Measurements from ENCODE around the gene LMF2. TPM values are rescaled to one million over a fixed set of nuclear protein-coding genes. Genes with fewer than 3 reads are reported as not detected.

Gene LMF2
- total RNA-seq, 1 experiment from 2014 or later: 37.3 TPM

- peak overlapping the region; percentile 77; the same call in 1 of the 2 replicates for H3K4me3 ChIP-seq
- peaks cover 60% of the 10 kb centered on the region for H3K4me1 ChIP-seq (replicated peaks; ENCODE audit: insufficient read depth)
- peaks cover 47% of the 10 kb centered on the region for H3F3A ChIP-seq (ENCODE audit: insufficient read depth, low read depth)
- H3K36me3 ChIP-seq (ENCODE audit: low read depth): no peaks in the 10 kb centered on the region
- peaks cover 61% of the 10 kb centered on the region for H4K20me1 ChIP-seq (ENCODE audit: insufficient read depth)
- H3K4me2 ChIP-seq: peak overlapping the region; percentile 87
- H3K9me3 ChIP-seq (ENCODE audit: insufficient read depth, low read depth): no peaks in the 10 kb centered on the region
- TF ChIP-seq CTCF (conservative IDR thresholded peaks at IDR 0.05) (peak; percentile 66), EZH2 (IDR thresholded peaks at IDR 0.05; ENCODE audit: low read depth) (no peak)
- no TSS peak for BruUV-seq (replicated peaks)
- intact Hi-C loops (cut with micrococcal nuclease; ENCODE audit: unreplicated experiment): no loop called here
- H3K27me3 ChIP-seq (ENCODE audit: insufficient read depth, low read depth): no peaks in the 10 kb centered on the region
- peak in 1 of 2 experiments; percentile 43 for DNase-seq
- peaks cover 62% of the 10 kb centered on the region for H3K79me2 ChIP-seq (ENCODE audit: low read depth)
- ChIA-PET POLR2A (ENCODE audit: unreplicated experiment) (interaction anchor here (0.6 kb wide), 1 partner anchor 12 kb away, joined by 3 read pairs; no protein-coding TSS in a partner anchor), CTCF (no interaction called here)
- no peaks in the 10 kb centered on the region for H3K9me2 ChIP-seq (ENCODE audit: insufficient read depth)
- no peak overlapping the region for H3K27ac ChIP-seq
- H2AFZ ChIP-seq: no peak overlapping the region
Observed at GRCh38 chr22:50473088-50473487, 34.4 kb downstream of the LMF2 start.

- H3K9me2 ChIP-seq (ENCODE audit: insufficient read depth): no peaks in the 10 kb centered on the region
- peaks cover 5% of the 10 kb centered on the region; the same call in 1 of the 2 replicates for H3K36me3 ChIP-seq (ENCODE audit: low read depth)
- peaks cover 60% of the 10 kb centered on the region for H3K4me1 ChIP-seq (replicated peaks; ENCODE audit: insufficient read depth)
- ChIA-PET POLR2A (ENCODE audit: unreplicated experiment) (no interaction called here), CTCF (no interaction called here)
- no peak overlapping the region for H3K4me3 ChIP-seq
- H3K27me3 ChIP-seq (ENCODE audit: insufficient read depth, low read depth): no peaks in the 10 kb centered on the region
- H4K20me1 ChIP-seq (ENCODE audit: insufficient read depth): peaks cover 68% of the 10 kb centered on the region
- H3K79me2 ChIP-seq (ENCODE audit: low read depth): peaks cover 66% of the 10 kb centered on the region
- TF ChIP-seq EZH2 (IDR thresholded peaks at IDR 0.05; ENCODE audit: low read depth) (no peak), CTCF (conservative IDR thresholded peaks at IDR 0.05) (no peak)
- peak in 1 of 2 experiments; percentile 34 for DNase-seq
- BruUV-seq (replicated peaks): no TSS peak
- intact Hi-C loops (cut with micrococcal nuclease; ENCODE audit: unreplicated experiment): no loop called here
- H3F3A ChIP-seq (ENCODE audit: insufficient read depth, low read depth): peaks cover 43% of the 10 kb centered on the region
- no peak overlapping the region for H3K27ac ChIP-seq
- H3K4me2 ChIP-seq: peak overlapping the region; percentile 87
- no peak overlapping the region for H2AFZ ChIP-seq
- no peaks in the 10 kb centered on the region for H3K9me3 ChIP-seq (ENCODE audit: insufficient read depth, low read depth)
Observed at GRCh38 chr22:50471962-50472361, 35.5 kb downstream of the LMF2 start.

GRCh38 chr22:50471197-50471847 lies 36.2 kb downstream of the LMF2 start:
- ChIA-PET CTCF (interaction anchor here (0.6 kb wide), 1 partner anchor 56 kb away, joined by 9 read pairs; no protein-coding TSS in a partner anchor), POLR2A (ENCODE audit: unreplicated experiment) (no interaction called here)
- H3K4me1 ChIP-seq (replicated peaks; ENCODE audit: insufficient read depth): peaks cover 60% of the 10 kb centered on the region
- H3K4me3 ChIP-seq: no peak overlapping the region
- TF ChIP-seq EZH2 (IDR thresholded peaks at IDR 0.05; ENCODE audit: low read depth) (no peak), CTCF (conservative IDR thresholded peaks at IDR 0.05) (no peak)
- peak overlapping the region; percentile 44 for H3K27ac ChIP-seq
- H3K36me3 ChIP-seq (ENCODE audit: low read depth): peaks cover 10% of the 10 kb centered on the region; the same call in 1 of the 2 replicates
- DNase-seq: no peak
- H2AFZ ChIP-seq: no peak overlapping the region
- BruUV-seq (replicated peaks): no TSS peak
- peaks cover 74% of the 10 kb centered on the region for H4K20me1 ChIP-seq (ENCODE audit: insufficient read depth)
- no peaks in the 10 kb centered on the region for H3K9me2 ChIP-seq (ENCODE audit: insufficient read depth)
- H3K4me2 ChIP-seq: peak overlapping the region; percentile 87
- peaks cover 43% of the 10 kb centered on the region for H3F3A ChIP-seq (ENCODE audit: insufficient read depth, low read depth)
- H3K79me2 ChIP-seq (ENCODE audit: low read depth): peaks cover 66% of the 10 kb centered on the region
- intact Hi-C loops (cut with micrococcal nuclease; ENCODE audit: unreplicated experiment): no loop called here
- H3K9me3 ChIP-seq (ENCODE audit: insufficient read depth, low read depth): no peaks in the 10 kb centered on the region
- H3K27me3 ChIP-seq (ENCODE audit: insufficient read depth, low read depth): no peaks in the 10 kb centered on the region
